Stimulated activated CD4-positive, alpha-beta T cell treated with anti-CD3 and anti-CD28 coated beads, Interleukin-15, amount 100 ng/mL, for 24 hours (primary cell): ENCODE measurements around the gene PAM16.

ENCODE experiments used
- DNase-seq: peaks from one replicate; pipeline ENCODE4 v3.0.0-alpha.2; 2020

Gene PAM16

DNA sequence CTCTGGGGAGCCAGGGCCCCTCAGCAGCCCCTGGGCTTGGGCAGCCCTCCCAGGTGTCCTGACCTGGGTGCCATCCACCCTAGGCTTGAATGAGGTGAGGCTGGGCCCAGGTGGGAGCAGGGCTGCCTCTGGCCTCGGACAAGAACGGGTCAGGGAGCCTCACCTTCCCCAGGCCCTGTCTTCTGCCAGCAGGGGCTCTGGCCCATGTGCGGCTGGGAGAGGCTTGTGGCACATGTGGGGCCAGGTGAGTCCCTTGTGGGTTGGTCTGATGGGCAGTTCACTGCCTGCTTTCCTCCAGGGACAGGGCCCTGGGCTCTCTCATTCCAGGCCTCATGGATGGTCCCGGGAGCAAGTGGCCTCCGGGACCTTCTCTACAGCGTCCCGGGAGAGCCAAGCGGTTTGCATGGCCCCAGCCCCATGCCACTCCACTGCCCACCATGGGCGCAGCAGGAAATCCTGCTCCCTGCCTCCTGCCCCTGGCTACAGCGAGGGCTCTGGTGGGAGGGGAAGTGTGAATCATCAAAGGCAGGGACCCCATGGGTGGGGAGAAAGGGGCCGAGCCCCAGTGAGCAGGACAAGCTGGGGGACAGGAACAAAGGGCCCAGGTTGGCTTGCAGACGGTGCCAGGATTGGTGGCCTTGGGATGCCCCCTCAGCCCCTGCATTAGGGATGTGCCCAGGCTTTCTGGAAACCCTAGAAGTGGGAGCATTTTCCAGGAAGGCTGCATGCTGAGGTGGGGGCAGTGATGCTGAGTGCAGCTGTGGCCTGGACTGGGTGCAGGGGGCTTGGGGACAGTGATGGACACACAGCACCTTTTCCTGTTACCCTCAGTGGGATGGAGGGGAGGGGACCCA lies 32.7 kb upstream of the PAM16 start:
- DNase-seq: no peak

DNA sequence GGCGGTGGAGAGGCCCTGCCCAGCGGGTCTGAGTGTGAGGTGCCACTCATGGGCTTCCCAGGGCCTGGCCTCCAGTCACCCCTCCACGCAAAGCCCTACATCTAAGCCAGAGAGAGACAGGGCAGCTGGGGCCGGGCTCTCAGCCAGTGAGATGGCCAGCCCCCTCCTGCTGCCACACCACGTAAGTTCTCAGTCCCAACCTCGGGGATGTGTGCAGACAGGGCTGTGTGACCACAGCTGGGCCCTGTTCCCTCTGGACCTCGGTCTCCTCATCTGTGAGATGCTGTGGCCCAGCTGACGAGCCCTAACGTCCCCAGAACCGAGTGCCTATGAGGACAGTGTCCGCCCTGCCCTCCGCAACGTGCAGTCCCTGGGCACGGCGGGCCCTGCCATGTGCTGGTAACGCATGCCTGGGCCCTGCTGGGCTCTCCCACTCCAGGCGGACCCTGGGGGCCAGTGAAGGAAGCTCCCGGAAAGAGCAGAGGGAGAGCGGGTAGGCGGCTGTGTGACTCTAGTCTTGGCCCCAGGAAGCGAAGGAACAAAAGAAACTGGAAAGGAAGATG lies 31.8 kb upstream of the PAM16 start:
- DNase-seq: no peak

DNA sequence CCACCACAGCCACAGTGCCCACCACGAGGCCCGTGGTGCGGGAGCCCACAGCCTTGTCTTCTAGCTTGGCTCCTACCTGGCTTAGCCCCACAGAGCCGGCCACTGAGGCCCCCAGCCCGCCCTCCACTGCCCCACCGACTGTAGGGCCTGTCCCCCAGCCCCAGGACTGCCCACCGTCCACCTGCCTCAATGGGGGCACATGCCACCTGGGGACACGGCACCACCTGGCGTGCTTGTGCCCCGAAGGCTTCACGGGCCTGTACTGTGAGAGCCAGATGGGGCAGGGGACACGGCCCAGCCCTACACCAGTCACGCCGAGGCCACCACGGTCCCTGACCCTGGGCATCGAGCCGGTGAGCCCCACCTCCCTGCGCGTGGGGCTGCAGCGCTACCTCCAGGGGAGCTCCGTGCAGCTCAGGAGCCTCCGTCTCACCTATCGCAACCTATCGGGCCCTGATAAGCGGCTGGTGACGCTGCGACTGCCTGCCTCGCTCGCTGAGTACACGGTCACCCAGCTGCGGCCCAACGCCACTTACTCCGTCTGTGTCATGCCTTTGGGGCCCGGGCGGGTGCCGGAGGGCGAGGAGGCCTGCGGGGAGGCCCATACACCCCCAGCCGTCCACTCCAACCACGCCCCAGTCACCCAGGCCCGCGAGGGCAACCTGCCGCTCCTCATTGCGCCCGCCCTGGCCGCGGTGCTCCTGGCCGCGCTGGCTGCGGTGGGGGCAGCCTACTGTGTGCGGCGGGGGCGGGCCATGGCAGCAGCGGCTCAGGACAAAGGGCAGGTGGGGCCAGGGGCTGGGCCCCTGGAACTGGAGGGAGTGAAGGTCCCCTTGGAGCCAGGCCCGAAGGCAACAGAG lies 31.0 kb upstream of the PAM16 start:
- no peak for DNase-seq

DNA sequence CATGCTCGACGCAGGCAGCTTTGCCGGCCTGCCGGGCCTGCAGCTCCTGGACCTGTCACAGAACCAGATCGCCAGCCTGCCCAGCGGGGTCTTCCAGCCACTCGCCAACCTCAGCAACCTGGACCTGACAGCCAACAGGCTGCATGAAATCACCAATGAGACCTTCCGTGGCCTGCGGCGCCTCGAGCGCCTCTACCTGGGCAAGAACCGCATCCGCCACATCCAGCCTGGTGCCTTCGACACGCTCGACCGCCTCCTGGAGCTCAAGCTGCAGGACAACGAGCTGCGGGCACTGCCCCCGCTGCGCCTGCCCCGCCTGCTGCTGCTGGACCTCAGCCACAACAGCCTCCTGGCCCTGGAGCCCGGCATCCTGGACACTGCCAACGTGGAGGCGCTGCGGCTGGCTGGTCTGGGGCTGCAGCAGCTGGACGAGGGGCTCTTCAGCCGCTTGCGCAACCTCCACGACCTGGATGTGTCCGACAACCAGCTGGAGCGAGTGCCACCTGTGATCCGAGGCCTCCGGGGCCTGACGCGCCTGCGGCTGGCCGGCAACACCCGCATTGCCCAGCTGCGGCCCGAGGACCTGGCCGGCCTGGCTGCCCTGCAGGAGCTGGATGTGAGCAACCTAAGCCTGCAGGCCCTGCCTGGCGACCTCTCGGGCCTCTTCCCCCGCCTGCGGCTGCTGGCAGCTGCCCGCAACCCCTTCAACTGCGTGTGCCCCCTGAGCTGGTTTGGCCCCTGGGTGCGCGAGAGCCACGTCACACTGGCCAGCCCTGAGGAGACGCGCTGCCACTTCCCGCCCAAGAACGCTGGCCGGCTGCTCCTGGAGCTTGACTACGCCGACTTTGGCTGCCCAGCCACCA lies 30.2 kb upstream of the PAM16 start:
- no peak for DNase-seq

DNA sequence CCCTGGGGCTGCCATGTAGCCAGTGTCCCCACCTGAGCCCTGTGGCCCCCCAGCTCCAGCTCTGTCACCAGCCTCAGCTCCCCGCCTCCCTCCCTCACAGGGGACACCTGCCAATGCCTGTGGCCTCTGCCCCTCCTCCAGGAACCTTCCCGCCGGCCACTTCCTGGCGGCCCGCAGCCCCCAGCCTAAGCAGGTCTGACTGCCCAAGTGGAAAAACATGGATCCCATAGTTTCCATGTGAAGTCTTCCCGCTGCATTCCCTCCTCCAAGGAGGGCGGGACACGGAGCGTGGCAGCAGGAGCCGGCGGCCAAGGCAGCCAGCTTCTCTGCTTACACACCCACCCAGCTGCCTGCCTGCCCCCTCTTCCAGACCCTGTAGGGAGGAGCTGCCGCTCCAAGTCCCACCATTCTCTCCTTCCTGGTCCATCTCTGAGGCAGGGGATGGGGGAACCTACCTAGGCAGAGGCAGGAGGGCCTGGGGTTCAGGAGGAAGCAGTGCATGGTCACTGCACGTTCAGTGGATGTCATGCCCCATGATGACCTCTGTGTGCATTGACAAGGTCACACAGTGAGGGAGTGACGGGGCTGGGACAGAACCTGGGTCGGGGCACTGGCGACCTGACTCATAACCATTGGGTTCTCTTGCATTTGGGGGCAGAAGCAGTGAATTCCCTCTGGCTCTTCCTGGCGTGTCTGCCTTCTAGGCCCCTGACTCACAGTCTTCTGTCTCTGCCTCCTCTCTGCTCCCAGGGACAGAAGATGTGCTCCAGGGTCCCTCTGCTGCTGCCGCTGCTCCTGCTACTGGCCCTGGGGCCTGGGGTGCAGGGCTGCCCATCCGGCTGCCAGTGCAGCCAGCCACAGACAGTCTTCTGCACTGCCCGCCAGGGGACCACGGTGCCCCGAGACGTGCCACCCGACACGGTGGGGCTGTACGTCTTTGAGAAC lies 29.3 kb upstream of the PAM16 start:
- DNase-seq: no peak

DNA sequence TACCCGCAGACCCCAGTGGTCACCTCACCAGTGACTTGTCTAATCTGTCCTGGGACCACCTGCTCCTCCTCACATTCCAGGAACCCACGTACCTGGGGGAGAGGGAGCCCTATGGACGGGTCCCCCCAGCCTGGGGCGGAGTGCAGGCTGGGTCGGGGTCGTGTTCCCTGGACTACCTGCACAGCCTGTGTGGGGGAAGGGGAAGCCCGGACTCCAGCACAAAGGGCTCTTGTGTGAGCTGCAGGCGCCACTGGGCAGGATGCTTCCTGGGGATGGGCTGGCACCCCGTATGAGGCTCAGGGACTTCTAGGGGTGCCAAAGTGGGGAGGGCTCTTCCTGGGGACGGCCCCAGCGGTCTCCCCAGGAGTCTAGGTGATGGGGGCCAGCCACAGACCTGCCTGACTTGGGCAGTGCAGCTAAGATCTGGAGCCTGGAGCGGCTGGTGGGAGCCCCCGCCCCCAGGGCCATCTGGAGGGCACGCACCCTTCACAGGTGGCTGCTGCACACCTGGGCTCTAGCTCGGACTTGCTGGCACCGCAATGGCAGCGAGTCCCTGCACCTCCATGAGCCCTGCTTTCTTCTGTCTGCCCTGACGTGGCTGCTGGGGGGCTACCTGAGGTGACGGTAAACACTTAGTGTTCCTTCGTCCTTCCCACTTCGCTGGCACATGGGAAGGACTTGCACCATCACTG lies 28.0 kb upstream of the PAM16 start:
- no peak for DNase-seq

DNA sequence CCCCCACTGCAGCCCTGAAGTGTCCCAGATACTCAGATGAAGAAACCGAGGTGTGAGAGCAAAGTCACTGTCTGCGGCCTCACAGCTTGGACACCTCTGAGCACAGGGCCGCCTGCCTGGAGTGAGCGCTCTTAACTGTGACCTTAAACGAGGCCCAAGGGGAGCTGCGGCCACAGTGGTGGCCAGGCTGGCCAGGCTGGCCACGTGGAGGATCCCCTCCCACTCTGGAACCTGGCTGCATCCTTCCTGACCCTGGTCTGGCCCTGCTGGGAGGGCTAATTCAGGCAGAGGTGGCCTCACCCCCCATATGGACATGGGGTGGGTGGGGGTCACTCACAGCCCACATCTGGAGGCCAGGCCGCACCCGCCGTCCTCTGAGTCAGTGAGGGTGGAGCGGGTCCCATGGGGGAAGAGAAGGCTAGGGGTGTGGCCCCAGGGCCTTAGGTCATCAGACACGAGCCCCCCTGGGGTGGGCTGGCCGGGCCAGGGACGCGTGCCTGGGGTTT lies 27.1 kb upstream of the PAM16 start:
- no peak for DNase-seq

DNA sequence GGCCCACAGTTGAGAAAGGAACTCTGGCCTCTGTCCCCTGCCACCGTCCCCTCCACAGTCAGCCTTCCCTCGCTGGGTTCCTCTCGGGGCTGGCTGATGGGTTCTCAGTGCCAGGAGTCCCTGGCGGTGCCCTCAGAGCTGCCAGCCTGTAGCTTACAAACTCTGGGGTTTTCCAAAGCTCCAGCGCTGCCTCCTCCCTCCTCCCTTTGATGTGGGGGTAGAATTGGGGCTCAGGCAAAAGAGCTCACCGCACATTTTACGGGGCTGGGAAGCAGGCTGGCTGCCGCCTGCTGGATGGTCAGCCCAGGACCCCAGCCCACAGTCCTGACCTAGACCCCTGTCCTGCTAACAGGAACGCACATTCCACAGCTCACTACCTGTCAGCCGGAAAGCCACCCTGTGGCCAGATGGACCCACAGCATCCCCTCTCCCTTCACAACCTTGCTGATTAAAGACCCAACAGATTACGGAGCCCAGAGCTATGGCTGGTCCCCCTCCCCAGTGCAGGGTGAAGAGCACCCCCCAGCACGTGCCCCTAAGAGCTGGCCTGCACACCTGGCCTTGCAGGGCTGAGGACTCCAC lies 26.5 kb upstream of the PAM16 start:
- no peak for DNase-seq

DNA sequence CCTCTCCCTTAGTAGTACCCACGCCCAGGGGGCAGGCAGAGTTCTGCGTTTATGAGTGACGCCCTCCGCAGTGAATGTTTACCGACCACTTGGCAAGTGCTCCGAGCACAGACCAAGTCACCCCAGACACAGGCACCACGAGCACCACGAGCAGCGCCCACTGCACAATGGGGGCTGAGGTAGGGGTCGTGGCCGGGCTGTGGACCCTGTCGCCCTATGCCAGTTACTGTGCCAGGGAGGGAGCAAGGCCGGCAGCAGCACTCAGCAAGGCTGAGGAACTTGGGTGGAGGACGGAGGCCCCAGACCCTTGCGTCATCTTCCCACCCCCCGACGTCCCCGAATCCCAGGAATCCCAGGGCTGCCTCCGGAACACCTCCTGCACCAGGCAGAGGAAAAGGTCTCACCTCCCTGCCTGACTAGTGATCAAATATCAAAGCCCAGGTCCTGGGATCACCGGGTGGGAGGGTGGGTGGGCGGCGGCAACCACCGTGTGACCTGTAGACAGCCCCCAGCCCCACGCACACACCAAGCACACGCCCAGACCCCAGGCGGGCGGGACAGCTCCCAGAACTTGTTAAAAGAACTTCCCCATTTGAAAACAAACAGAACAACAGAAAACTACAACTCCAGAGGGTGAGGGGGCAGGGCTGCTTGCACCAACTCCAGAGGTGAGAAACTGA lies 25.9 kb upstream of the PAM16 start:
- no peak for DNase-seq

DNA sequence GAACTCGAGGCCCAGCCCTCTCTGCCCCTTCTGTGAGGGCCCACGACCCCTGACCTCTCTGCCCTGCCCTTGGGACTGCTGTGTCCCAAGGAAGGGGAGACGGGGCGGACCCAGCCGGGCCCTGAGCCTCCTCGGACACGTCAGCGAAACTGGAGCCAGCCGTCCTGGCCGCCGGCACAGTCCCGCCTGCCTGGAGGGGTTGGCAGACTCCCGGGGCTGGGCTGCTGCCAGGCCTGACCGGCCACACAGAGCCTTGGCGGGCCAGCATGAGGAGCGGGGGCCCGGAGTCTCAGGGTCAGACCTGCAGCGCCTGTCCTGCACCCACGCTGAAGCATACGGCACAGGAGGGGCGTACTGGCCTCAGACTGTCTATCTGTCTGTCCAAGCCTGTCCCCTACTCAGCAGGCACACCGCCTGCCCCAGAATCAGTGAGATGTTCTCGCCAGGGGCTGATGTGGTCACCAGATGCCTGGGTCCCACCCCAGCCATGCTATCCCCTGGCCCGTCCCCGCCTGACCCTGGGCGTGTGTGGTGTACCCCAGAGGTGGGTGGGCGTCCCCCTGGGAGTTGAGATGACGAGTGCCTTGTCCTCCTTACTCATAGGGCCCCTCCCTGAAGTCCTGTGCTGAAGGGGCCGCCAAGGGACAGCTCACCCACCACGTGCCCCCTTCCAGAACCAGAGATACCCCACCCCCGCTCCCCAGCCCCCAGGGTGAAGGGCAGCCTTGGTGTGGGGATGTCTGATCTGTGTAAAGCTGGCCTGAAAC lies 25.2 kb upstream of the PAM16 start:
- no peak for DNase-seq

DNA sequence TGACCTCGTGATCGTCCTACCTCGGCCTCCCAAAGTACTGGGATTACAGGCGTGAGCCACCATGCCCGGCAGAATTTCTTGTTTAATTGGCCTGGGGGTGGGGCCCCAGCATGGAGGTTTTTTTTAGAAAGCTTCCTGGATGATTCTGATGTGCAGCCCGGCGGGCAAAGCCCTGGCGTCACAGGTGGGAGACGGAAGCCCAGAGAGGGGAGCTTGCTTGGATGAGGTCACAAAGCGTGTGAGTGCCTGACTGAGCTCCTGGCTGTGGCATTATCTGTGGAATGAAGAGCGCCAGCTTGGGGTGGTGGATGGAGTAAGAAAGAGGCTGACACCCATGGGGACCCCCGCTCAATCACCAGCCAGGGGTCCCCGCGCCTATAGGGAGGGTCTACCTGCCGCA lies 24.6 kb upstream of the PAM16 start:
- no peak for DNase-seq

DNA sequence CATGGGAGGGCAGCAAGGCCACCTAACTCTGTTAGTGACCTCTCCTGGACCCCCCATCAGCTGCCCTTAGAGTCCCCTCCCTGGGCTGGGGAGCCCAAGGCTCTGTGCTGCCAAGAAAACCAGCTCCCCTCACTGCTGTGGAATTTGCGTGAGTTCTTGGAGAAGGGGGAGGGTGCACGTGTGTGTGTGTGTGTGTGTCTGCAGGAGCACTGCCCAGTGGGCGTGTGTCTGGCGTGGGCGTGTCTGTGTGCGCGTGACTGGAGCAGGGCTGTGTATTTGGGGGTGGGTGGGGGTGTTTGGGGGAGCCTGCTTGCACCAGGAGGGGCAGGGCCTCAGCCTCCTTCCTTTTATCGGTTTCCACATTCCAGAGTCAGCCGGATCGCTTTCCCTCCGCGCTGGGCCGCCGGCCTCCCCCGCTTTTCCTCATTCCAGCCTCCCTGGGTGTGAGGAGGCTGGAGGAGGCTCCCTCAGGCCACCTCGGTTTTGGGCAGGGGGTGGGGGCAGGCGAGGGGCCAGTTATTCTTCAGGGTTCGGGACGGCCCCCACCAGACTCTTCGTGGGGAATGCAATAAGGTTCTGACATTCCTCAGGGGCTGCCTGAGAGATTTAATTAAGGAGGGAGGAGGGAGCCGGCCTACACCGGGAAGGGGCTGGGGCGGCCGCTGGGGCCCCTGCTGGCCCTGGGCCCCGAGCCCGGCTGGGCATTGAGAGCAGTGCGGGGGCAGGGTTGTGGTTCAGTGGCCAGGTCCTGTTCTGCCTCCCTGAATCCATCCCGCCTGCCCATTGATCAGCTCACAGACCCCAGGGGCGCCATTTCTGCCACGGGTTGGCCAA lies 23.0 kb upstream of the PAM16 start:
- DNase-seq: no peak

DNA sequence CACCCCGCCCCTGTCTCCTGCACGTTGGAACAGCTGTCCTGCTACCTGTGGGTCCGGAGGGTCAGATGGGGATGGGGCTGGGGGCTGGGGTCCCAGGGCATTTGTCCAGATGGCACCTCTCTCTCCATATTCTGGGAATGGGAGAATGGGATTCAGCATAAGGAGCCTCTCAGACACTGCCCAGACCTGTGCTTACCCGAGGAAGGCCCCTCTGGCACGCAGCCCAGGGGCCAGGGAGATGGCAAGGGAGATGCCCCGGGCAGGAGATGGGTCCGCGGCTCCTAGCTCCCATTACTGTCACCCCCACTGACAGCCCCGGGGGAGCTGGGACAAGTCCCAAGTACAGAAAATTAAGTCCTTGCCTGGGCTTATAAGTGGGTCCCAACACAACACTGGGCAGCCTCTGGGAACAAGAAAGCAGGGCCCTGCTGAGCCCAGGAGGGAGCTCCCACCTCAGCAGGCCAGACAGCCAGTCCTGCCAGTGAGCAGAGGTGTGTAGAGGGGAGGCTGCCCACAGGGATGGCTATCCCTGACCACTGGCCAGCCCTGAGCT lies 22.3 kb upstream of the PAM16 start:
- DNase-seq: no peak

DNA sequence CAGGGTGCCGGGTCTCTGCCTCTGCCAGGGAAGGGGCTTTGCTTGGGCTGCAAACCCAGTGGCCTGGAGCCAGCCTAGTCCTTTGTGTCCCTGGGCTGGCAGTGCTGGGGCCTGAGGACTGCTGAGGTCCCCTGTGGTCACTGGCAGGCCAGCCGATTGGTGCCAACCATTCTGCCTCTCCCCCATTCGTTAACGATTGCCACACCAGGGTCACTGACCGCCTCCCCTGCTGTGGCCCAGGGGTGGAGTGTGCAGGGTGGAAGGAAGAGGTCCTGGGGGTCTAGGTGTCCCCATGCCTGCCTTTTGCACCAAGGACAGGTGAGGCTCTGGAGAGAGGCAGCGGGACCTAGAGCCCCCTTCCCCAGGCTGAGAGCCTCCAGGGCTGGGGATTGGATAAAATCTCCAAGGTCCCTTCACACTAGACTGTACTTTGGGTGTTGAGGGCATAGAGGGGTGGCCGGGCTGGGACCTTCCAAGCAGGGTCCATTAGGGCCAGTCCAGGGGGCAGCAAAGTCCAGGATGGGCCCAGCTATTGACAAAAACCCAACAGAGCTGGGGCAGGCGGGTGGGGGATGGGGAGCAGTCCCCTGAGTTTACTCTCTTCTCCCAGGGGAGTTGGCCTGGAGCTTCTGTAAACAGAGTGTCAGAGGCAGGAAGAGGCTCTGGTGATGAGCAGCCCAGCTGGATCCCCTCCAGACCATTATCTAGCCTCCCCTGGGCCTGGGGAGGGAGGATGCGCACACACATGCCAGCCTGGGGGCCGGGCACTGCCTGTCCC lies 21.6 kb upstream of the PAM16 start:
- DNase-seq: no peak

DNA sequence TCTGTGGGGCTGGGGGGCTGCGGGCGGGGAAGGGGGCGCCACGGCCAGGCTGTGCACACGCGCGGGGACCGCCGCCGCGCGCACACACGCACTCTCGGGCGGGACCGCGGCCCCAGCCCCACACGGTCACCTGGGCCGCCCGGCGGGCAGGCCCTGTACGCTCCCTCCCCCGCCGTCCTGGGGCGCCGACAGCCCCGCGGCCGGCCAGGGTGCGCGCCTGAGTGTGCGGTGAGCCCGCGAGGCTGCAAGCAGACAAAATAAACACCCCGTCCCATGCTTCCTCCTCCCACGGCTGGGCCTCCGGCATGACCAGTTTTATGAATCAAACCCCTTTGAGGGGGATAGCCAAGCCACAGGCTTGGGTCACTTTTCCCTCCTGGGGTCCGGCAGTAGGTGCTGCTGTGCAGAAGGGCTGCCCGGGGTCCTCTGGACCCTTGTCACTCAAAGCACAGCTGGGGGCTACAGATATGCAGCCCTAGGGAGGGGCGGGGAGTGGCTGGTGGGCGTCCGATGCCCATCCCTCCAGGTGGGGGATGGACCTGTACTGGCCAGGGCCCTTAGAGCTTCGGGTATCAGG lies 21.0 kb upstream of the PAM16 start:
- DNase-seq: peak; percentile 39

DNA sequence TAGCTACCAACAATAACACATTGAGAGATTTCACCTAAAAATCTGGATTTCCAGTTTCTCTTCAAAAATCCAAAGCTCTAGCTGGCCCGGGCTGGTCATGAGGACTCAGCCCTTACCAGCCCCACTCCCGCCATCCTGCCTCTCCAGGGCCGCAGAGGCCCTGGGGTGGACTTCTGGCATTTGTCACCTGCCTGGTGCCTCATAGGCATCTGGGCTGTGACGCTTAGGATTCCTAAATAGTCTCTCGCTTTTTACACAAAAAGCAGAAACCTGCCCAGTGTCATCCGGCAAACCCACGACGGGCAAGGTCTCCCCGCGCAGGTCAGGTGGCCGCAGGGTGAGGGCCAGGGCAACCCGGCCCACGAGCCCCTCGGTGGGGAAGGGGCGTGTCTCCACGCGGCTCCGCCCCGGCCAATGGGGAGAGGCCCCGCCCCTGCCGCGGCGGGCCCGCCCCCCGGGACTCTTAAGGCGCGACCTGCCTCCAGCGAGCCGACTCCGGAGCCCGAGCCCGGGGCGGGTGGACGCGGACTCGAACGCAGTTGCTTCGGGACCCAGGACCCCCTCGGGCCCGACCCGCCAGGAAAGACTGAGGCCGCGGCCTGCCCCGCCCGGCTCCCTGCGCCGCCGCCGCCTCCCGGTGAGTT lies 20.4 kb upstream of the PAM16 start, which contains the start of gene VASN:
TSS of gene VASN (plus strand) at position 492 of the 644 bp plus-strand sequence. CDS start 9,030 bp downstream, outside the sequence.
- peak; percentile 80 for DNase-seq
